Spleen (tissue), 13 donors: ENCODE data around the gene UFD1. TPM values are rescaled to one million over a fixed set of nuclear protein-coding genes. Genes with fewer than 3 reads are reported as not detected.

Experiments used
- DNase-seq: peaks from one replicate; pipeline ENCODE4 v3.0.0-alpha.2; 2020
- H3K27ac ChIP-seq, 8 donors: fragments of 200-600 bp; sonication (generic) in 7 of 8; 1 replicate in 4 of 8; 2 replicates in 4 of 8; pipeline versions ENCODE4 v1.5.0 to v1.8.0; 2016 to 2021; ENCODE audit warnings: inconsistent platforms in 4 of 8, mild to moderate bottlenecking in 4 of 8, moderate library complexity in 1 of 8
- H3K27me3 ChIP-seq, 7 donors: fragments of 200-600 bp; sonication (generic) in 6 of 7; replicated peaks in 1 of 7; 1 replicate in 4 of 7; 2 replicates in 3 of 7; pipeline versions ENCODE4 v1.5.0 to v1.8.0; 2016 to 2021; ENCODE audit warnings: inconsistent platforms in 3 of 7, mild to moderate bottlenecking in 1 of 7
- H3K36me3 ChIP-seq, 6 donors: fragments of 200-600 bp; sonication (generic) in 5 of 6; 1 replicate in 4 of 6; 2 replicates in 2 of 6; pipeline versions ENCODE4 v1.5.0 to v1.8.0; 2016 to 2021; ENCODE audit warnings: inconsistent platforms in 2 of 6
- H3K4me1 ChIP-seq, 6 donors: fragments of 200-600 bp; sonication (generic) in 5 of 6; 1 replicate in 3 of 6; 2 replicates in 3 of 6; pipeline versions ENCODE4 v1.5.0 to v1.8.0; 2016 to 2021; ENCODE audit warnings: inconsistent platforms in 3 of 6
- H3K4me3 ChIP-seq, 8 donors: fragments of 200-600 bp; sonication (generic) in 7 of 8; 1 replicate in 4 of 8; 2 replicates in 4 of 8; pipeline versions ENCODE4 v1.5.0 to v1.8.0; 2016 to 2021; ENCODE audit warnings: inconsistent platforms in 4 of 8, mild to moderate bottlenecking in 4 of 8, moderate library complexity in 2 of 8
- H3K9me3 ChIP-seq, 8 donors: fragments of 200-600 bp; sonication (generic) in 7 of 8; 1 replicate in 4 of 8; 2 replicates in 4 of 8; pipeline versions ENCODE4 v1.5.0 to v1.8.0; 2016 to 2021; ENCODE audit warnings: inconsistent platforms in 4 of 8
- CTCF ChIP-seq, 11 experiments: fragments of 200-600 bp in 7 of 11; fragments of 450-650 bp in 4 of 11; sonication (generic) in 4 of 11; IDR thresholded peaks in 8 of 11; conservative IDR thresholded peaks in 3 of 11; 1 replicate in 7 of 11; 2 replicates in 4 of 11; pipeline versions ENCODE4 v1.4.0 to v1.8.0; 2016 to 2021; ENCODE audit warnings: antibody characterized with exemption in 11 of 11, inconsistent platforms in 4 of 11, mild to moderate bottlenecking in 1 of 11
- POLR2A ChIP-seq, 3 donors: fragments of 450-650 bp; IDR thresholded peaks; one replicate each; pipeline ENCODE4 v1.5.1; 2017; ENCODE audit warnings: antibody characterized with exemption in 3 of 3, mild to moderate bottlenecking in 1 of 3
- POLR2AphosphoS5 ChIP-seq, 3 donors: sonication (generic); formaldehyde crosslinking; IDR thresholded peaks; one replicate each; pipeline ENCODE4 v1.5.1; 2017; ENCODE audit warnings: antibody characterized with exemption in 3 of 3
- WGBS, 5 donors: extraction: QIAGEN DNeasy Blood & Tissue Kit in 3 of 5; methylation state at CpG; one replicate each; pipeline versions ENCODE4 v1.1.5 to v1.1.7; 2013 to 2018; 5-methylcytosine and 5-hydroxymethylcytosine counted together
- intact Hi-C: fragments of 100-400 bp; cut with DNase I; formaldehyde crosslinking; loops from one replicate; pipeline ENCODE4 v1.15.0; 2023; ENCODE audit warnings: low total_unique reads
- long read RNA-seq, 2 donors: transcript quantifications; one replicate each; lab custom pipeline, GENCODE V29; 2026
- polyA plus RNA-seq, 3 donors: library from polyadenylated mRNA; stranded (reverse); fragments of 200-250 nt; gene quantifications; one replicate each; pipeline ENCODE4 v1.2.1, GENCODE V29; 2013
- total RNA-seq, 7 donors: library from RNA; depleted of rRNA in 3 of 7; stranded (reverse); fragments of >200 nt in 3 of 7; fragmentation: NEBNext Ultra II Directional in 4 of 7; extraction: Animal tissue kit (Norgen Biotek cat#: 25700) in 4 of 7; gene quantifications; one replicate each; pipeline versions ENCODE4 v1.1.0 to v1.2.1, GENCODE V29; 2016 to 2021
- donor health status: healthy with polysubstance abuse.
- donor health status: DM: no; HTN: no; CAD: no; lungs with moderate emphysema.
- donor health status: DM: no; HTN: no; CAD: no.
- donor health status: Bipolar disorder and iron deficiency.
- donor health status: healthy.
- donor health status: DM: no; HTN: no; CAD: no.
- donor health status: DM: yes; HTN: yes; CAD: no.

The UFD1 gene
- total RNA-seq (10 to 100 TPM; 35.6 to 49.9 (median 40.1) TPM), polyA plus RNA-seq (10 to 100 TPM; 41.8 to 55.4 (median 52.2) TPM)
- long read RNA-seq, donor 1, transcript UFD1-201 (12 exons, 1,814 nt), result major isoform, 19 of 21 reads
- long read RNA-seq, donor 1, partial matches to known transcripts, result 0 of 21 reads
- long read RNA-seq, donor 1, other reads (novel, unspliced or antisense), result 0 of 21 reads
- long read RNA-seq, donor 2, transcript UFD1-201 (12 exons, 1,814 nt), result major isoform, 20 of 25 reads
- long read RNA-seq, donor 2, partial matches to known transcripts, result 5 of 25 reads
- long read RNA-seq, donor 2, other reads (novel, unspliced or antisense), result 0 of 25 reads

- Histone ChIP-seq H3K4me1 (peaks cover 14 to 58% (median 42%) of the 10 kb centered on the region in 6 donors), H3K9me3 (no peaks in the 10 kb centered on the region), H3K27ac (peak within 1 kb of the TSS; percentile 97 to 99 (median 99)), H3K36me3 (peaks cover 0 to 32% (median 13%) of the 10 kb centered on the region in 6 donors), H3K27me3 (no peaks in the 10 kb centered on the region), H3K4me3 (peak within 1 kb of the TSS; percentile 87 to 99 (median 97))
- TF ChIP-seq POLR2AphosphoS5 (IDR thresholded peaks at IDR 0.05) (peak; percentile 82 to 92 (median 86)), POLR2A (IDR thresholded peaks at IDR 0.05) (no peak)
- peak; percentile 95 for DNase-seq
- WGBS, 5 donors, result 0% methylated on average over 18 to 42 of the region's 42 CpGs
- intact Hi-C loops, result loop anchor here (10.0 kb wide), 1 partner anchor 334 kb away; the partner anchor contains the start of gene ESS2
Observed at GRCh38 chr22:19478901-19479354, at the start of gene UFD1. UFD1 (minus strand) TSS chr22:19479193; CDS start chr22:19479085, 108 bp downstream.

GRCh38 chr22:19527861-19528417 lies 48.9 kb upstream of the UFD1 start:
- Histone ChIP-seq H3K27ac (peak overlapping the region in 7 of 8 donors; percentile 13 to 81 (median 36)), H3K36me3 (no peaks in the 10 kb centered on the region), H3K27me3 (peaks cover 7 to 63% (median 27%) of the 10 kb centered on the region in 7 donors), H3K4me1 (peaks cover 13 to 53% (median 42%) of the 10 kb centered on the region in 6 donors), H3K9me3 (no peaks in the 10 kb centered on the region), H3K4me3 (no peak overlapping the region)
- intact Hi-C loops, result no loop called here
- TF ChIP-seq POLR2AphosphoS5 (IDR thresholded peaks at IDR 0.05) (no peak), CTCF (IDR thresholded peaks at IDR 0.05 in 8 of 11, conservative IDR thresholded peaks at IDR 0.05 in 3 of 11) (no peak), POLR2A (IDR thresholded peaks at IDR 0.05) (no peak)
- 61 to 83% (median 75%) methylated on average over 12 to 17 of the region's 17 CpGs for WGBS, 5 donors
- DNase-seq, result peak; percentile 51

GRCh38 chr22:19527321-19527721 lies 48.3 kb upstream of the UFD1 start:
- Histone ChIP-seq H3K27ac (peak overlapping the region in 6 of 8 donors; percentile 13 to 81 (median 48)), H3K36me3 (no peaks in the 10 kb centered on the region), H3K9me3 (no peaks in the 10 kb centered on the region), H3K4me3 (no peak overlapping the region), H3K27me3 (peaks cover 7 to 69% (median 29%) of the 10 kb centered on the region in 7 donors), H3K4me1 (peaks cover 14 to 59% (median 45%) of the 10 kb centered on the region in 6 donors)
- WGBS, 5 donors, result 68 to 83% (median 75%) methylated on average over 4 to 5 of the region's 5 CpGs
- peak; percentile 56 for DNase-seq
- TF ChIP-seq POLR2A (IDR thresholded peaks at IDR 0.05) (no peak), POLR2AphosphoS5 (IDR thresholded peaks at IDR 0.05) (peak in 2 of 3 donors; percentile 44 to 57)
- intact Hi-C loops, result no loop called here

- TF ChIP-seq POLR2A (IDR thresholded peaks at IDR 0.05) (no peak), CTCF (IDR thresholded peaks at IDR 0.05 in 8 of 11, conservative IDR thresholded peaks at IDR 0.05 in 3 of 11) (no peak), POLR2AphosphoS5 (IDR thresholded peaks at IDR 0.05) (no peak)
- intact Hi-C loops, result no loop called here
- no peak overlapping the region for H3K4me3 ChIP-seq
- H3K36me3 ChIP-seq, result peaks cover 0 to 3% (median 0%) of the 10 kb centered on the region in 6 donors
- no peaks in the 10 kb centered on the region for H3K9me3 ChIP-seq
- peaks cover 14 to 61% (median 45%) of the 10 kb centered on the region in 6 donors for H3K4me1 ChIP-seq
- WGBS, 5 donors, result 71 to 87% (median 85%) methylated on average over 5 to 7 of the region's 7 CpGs
- peaks cover 7 to 72% (median 29%) of the 10 kb centered on the region in 7 donors for H3K27me3 ChIP-seq
- peak; percentile 46 for DNase-seq
- H3K27ac ChIP-seq, result peak overlapping the region in 5 of 8 donors; percentile 30 to 81 (median 60)
Observed at GRCh38 chr22:19526702-19527111, 47.7 kb upstream of the UFD1 start.
